Fibroblast of skin of right biceps (primary cell): ENCODE data around the gene TDRD9.

Experiments
- DNase-seq: peaks from one replicate; pipeline ENCODE4 v3.0.0-alpha.2; 2013

The TDRD9 gene

GRCh38 chr14:104037903-104038302 is 109.6 kb downstream of the TDRD9 start:
- DNase-seq = no peak

DNA sequence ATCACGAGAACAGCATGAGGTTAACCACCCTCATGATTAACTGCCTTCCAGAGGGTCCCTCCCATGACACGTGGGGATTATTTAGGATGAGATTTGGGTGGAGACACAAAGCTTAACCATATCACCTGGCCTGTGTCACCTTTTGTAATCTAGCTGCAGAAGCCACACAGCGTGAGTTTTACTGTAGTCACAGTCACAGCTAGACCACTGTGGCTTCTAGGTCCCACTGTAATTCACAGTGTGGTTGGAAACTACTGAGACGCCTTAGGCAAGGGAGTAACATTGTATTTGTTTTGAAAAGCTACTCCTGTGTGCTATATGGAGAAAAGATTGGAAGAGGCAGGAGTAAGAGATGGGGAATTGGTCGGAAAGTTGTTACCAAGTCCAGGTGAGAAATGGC is 111.0 kb downstream of the TDRD9 start:
- no peak for DNase-seq

- DNase-seq = no peak
Observed at GRCh38 chr14:104040539-104040938, 112.3 kb downstream of the TDRD9 start.

DNA sequence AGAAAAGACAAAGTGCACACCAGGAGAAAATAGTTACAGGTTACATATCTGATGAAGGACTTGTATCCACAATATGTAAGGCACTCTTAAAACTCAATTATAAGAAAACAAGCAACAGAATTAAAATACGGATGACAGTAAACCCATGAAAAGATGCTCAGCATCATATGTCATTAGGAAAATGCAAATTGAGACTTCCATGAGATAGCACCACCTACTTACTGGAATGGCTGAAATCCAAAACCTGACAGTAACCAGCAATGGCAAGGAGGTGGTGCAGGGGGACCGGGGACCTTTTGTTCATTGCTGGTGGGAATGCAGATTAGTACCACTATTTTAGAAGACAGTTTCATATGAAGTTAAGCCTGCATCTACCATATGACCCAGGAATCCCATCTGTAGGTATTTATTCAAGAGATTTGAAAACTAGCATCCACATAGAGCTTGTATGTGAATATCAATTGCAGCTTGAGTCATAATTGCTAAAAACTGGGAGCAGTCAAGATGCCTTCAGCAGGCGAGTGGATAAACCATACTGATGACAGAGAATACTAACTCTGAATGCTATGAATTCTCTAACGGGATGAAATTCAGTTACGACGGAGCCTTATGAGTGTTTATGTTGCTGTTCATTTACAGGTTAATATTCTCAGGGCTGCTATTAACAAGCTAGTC is 113.3 kb downstream of the TDRD9 start:
- DNase-seq = no peak

DNA sequence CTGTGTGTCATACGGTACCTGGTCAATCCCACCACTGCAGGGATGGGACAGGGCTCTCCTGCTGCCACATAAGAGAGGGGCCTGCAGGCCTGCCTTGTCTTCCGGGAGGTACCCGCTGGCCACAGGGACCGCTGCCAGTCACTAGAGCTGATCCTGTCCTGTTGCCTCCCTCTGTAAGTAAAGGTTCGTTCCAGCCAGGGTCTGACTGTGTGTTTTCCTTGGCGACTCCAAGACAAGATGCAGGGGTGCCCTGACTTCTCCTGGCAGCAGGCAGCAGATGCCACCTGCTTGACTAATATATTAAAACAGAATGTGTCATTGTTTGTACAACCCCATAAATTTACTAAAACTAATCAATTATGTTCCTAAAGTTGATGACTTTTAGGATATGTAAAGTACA is 115.8 kb downstream of the TDRD9 start:
- no peak for DNase-seq

DNA sequence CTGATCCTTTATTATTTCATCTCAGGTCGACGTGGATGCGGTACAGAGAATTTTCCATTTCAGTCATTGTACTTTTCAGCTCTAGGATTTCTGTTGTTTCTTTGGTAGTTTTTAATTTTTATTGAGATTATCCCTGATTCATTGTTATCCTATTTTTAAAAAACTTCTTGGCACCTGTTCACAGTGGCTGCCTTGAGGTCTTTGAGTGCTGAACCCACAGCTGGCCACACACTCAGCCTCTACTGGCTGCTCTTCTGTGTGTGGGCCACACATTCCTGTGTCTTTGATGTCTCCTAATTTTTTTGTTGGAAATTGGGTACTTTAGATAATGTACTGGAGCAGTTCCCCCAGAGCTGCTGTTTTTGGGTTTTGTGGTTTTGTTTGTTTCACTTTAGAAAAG is 119.5 kb downstream of the TDRD9 start:
- DNase-seq = no peak

DNA sequence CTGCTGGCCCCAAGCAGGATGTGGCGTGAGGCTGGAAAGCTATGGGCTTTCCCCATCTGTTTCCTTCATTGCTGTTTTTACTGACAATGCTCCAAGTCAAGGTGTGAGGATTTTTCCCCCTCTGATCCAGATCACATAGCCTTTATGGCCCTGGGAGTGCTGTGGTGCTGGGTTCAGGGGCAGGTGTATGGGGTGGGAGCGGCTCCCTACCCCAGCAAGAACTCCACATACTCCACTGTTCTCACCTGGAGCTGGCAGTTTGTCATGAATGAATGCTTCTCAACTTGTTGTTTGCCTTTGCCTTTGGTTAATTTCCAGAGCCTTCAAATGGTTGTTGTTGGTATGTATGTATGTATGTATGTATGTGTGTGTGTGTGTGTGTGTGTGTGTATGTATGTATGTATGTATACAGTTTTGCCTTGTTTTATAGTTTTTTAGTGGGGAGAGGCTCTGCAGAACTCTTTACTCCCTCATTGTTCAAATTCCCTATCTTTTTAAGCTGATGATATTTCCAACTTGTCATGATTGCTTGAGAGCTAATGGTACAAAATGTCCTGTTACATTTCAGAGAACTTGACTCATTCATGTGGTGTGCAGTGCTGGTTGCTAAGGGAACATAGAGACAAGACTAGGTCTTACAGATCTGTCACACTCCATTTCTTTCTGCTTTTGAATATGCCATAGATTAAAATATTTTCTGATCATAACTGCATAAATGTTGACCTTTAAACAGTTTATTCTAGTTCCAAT is 120.7 kb downstream of the TDRD9 start:
- peak; percentile 6 for DNase-seq

DNA sequence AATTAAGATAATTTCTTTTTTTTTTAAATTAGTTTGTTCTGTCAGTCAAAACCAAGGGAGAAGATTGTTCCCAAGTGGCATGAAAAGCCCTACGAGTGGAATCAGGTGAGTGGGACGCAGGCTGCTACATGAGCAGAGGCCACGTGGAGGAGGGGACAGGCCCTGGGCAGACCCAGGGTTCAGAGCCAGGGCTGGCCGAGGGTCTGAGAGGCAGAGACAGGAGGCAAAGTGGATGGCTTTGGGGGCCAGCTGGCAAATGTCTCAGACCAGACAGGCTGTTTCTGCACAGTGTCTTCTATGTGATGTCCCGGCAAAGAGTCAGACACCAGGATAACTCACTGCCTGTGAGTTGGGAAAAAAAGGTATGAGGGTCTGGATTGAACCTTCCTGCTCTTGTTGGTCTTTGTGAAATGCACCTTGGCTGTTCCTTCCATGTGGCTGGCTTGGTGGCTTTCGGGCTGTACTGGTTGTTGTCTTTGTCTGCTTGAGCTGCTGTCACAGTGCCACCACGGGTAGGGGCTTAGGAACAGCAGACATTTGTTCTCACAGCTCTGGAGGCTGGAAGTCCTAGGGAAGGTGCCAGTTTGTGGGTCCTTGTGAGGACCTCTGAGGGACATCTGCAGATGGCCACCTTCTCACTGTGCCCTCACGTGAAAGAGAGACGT is 121.5 kb downstream of the TDRD9 start:
- no peak for DNase-seq

DNA sequence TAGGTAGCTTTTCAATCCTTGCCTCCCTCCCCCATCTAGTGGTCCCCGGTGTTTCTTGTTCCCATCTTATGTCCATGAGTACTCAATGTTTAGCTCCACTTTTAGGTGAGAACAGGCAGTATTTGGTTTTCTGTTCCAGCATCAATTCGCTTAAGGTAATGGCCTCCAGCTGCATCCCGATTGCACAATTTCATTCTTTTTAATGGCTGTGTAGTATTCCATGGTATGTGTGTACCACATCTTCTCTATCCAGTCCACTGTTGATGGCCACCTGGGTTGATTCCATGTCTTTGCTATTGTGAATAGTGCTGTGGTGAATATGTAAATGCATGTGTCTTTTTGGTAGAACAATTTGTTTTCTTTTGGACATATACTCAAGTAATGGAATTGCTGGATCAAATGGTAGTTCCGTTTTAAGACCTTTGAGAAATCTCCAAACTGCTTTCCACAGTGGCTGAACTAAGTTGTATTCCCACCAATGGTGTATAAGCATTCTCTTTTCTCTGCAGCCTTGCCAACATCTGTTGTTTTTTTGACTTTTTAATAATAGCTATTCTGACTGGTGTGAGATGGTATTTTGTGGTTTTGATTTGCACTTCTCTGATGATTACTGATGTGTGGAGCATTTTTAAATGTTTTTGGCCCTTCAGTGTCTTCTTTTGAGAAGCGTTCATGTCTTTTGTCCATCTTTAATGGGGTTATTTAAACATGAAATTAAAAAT is 123.0 kb downstream of the TDRD9 start:
- no peak for DNase-seq

DNA sequence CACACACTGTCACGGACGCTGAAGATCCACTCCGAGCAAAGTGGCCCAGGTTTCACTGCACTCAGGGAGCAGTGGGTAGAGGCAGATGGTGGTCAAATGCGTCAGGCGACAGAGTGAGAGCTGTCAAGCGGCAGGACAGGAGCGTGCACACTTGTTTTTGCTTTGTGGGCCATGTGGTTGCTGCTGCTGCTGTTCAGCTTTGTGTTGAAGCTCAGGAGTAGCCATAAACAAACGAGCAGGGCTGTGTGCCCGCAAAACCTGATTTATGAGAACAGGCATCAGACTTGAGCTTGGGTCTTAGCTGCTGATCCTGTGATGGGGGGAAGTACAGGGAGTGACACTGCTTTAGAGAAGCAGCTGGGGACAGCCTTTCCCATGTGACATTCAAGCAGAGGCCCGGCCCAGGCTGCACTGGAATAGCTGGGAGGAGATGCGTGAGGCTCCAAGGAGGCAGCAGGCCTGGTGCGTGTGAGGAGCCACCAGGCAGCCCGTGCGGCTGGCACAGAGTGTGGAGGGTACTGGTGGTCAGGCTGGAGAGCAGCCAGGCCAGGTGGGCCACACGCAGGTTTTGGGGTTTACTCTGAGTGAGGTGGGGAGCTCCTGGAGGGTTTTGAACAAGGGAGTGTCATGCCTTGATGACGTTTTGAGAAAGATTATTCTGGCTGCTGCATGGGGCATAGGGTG is 126.1 kb downstream of the TDRD9 start:
- DNase-seq = no peak

DNA sequence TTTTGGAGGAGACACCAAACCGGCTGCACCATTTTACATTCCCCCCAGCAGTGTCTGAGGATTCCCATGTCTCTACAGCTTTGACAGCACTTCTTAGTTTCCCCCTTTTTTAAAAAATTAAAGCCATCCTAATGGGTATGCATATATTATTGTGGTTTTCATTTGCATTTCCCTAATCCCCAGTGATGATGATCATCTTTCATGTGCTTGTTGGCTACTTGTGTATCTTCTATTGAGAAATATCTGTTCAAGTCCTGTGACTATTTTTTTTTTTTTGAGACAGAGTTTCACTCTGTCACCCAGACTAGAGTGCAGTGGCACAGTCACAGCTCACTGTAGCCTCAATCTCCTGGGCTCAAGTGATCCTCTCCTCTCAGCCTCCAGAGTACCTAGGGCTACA is 134.0 kb downstream of the TDRD9 start:
- DNase-seq = no peak

- DNase-seq = no peak
Observed at GRCh38 chr14:104064003-104064402, 135.7 kb downstream of the TDRD9 start.

- no peak for DNase-seq
Observed at GRCh38 chr14:104066279-104066678, 138.0 kb downstream of the TDRD9 start.

- no peak for DNase-seq
Observed at GRCh38 chr14:104066719-104067295, 138.6 kb downstream of the TDRD9 start.

DNA sequence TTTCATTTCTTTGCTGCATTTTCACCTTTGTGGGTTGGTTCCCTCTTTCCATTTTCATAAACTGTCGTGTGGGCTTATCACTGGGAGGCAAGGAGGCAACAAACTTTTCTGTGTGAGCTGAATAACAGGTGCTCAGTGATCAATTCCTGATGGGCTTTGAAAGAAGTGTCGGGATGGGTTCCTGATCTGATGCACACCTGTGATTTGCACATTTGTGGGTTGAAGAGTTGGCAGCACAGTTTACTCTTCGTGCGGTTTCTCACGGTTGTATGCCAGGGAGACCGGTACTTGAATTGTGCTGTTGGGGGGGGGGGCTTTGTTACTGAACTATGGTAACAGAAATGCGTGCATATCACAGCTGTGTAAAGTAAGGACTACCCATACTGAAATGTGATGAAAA is 141.3 kb downstream of the TDRD9 start:
- no peak for DNase-seq

GRCh38 chr14:104072586-104072985 is 144.3 kb downstream of the TDRD9 start:
- peak; percentile 6 for DNase-seq

GRCh38 chr14:104073764-104074163 is 145.5 kb downstream of the TDRD9 start:
- no peak for DNase-seq

GRCh38 chr14:104075530-104076151 is 147.4 kb downstream of the TDRD9 start:
- DNase-seq = no peak

DNA sequence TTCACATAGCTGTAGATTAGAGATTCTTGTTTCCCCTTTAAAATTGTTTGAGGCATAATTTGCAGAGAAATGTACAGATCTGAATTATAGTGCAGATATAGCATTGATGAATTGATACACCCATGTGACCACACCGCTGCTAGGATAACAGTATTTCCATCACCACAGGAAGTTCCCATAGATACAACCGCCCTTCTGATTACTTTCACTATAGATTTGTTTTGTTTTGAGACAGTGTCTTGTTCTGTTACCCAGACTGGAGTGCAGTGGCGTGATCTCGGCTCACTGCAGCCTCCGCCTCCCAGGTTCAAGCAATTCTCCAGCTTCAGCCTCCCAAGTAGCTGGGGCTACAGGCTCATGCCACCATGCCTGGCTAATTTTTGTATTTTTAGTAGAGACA is 148.5 kb downstream of the TDRD9 start:
- DNase-seq = no peak

DNA sequence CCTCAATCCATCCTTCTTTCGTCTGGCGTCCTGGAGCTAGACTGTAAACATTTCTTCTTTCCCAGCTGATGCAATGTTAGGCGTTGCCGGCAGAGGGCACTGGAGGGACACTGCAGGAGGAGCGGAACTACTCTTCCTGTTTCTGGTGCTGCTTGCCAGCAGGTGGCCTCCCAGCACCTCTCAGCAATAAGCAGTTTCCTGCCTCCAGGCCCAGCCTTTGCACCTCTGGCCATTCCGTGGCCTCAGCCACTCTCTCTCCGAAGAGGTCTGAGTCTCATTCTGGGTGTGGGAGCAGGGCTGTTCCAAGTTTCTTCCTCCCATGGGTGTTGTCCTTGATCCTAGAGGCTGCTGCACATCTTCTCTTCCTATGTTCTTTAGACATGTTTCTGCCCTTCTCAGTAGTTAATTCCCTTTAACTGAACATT is 149.8 kb downstream of the TDRD9 start:
- DNase-seq = peak; percentile 80

DNA sequence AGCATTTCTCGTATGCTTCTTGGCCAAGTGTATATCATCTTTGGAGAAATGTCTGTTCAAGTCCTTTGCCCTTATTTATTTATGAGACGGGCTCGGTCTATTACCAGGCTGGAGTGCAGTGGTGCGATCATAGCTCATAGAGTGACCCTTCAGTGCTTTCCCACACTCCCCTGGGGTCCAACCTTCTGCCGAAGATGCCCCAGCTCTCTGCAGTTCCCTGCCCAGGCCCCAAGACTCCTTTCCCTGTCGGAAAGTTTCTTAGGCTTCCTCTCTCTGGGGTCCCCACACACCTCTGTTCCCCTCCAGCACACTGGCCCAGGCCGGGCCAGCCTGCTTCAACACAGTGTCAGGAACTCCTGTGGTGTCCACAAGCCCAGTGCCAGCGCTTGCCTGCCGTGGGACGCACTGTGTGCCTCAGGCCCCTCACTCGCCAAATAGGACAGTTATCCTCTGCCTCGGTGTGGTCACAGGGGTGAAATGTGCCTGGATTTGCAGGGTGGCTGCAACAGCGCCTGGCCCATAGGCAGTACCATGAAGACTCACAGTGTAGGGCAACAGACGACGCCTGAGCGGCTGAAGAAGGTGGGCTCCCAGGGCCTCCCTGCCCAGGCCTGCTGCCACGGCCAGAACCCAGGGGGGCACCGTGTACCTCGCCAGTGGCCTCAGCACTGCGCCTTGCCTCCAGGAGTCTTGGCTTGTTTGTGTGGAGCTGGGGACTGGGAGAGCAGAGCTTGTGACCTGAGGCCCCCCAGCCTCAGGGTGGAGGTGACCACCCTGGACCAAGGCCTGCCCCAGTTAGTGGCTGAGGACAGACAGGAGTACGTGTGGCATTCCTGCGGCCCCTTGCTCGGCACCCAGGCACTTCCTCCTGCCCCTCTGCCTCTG is 152.4 kb downstream of the TDRD9 start:
- DNase-seq = no peak
